GM10248 (cell line): Measurements from ENCODE around the gene ARL6IP1.
"Not testable (repeated sequence)": the region's sequence is repeated elsewhere in the genome, so short reads cannot be mapped to it uniquely, and the experiment has no call there.

Source experiments
- CTCF ChIA-PET: fragments of 300-600 bp; sonication (Branson Sonifier 250); formaldehyde crosslinking; extraction: SDS; loops from one replicate; lab custom pipeline; 2021; ENCODE audit warnings: antibody characterized with exemption; lab: Yijun Ruan, JAX
- POLR2A ChIA-PET: fragments of 350-650 bp; sonication (Branson Sonifier 250); formaldehyde crosslinking; extraction: SDS; loops from one replicate; lab custom pipeline; 2020; ENCODE audit warnings: antibody characterized with exemption; lab: Yijun Ruan, JAX
- DNase-seq: peaks from one replicate; pipeline ENCODE4 v3.0.0; 2012; ENCODE audit errors: extremely low spot score
- TF ChIP-seq, protein P1 (sequence below): IDR thresholded peaks from 2 replicates; pipeline ENCODE4 v1.5.1; 2012; ENCODE audit warnings: mild to moderate bottlenecking, low read depth; ENCODE audit errors: extremely low read depth, missing control alignments, control extremely low read depth

ARL6IP1 gene

GRCh38 chr16:18783430-18784341 is 17.7 kb downstream of the ARL6IP1 start:
- POLR2A ChIA-PET: interaction anchor here (0.6 to 1.1 kb wide), 2 partner anchors 18 to 151 kb away, joined by 3 to 5 read pairs; no protein-coding TSS in a partner anchor
- TF ChIP-seq, protein P1, sequence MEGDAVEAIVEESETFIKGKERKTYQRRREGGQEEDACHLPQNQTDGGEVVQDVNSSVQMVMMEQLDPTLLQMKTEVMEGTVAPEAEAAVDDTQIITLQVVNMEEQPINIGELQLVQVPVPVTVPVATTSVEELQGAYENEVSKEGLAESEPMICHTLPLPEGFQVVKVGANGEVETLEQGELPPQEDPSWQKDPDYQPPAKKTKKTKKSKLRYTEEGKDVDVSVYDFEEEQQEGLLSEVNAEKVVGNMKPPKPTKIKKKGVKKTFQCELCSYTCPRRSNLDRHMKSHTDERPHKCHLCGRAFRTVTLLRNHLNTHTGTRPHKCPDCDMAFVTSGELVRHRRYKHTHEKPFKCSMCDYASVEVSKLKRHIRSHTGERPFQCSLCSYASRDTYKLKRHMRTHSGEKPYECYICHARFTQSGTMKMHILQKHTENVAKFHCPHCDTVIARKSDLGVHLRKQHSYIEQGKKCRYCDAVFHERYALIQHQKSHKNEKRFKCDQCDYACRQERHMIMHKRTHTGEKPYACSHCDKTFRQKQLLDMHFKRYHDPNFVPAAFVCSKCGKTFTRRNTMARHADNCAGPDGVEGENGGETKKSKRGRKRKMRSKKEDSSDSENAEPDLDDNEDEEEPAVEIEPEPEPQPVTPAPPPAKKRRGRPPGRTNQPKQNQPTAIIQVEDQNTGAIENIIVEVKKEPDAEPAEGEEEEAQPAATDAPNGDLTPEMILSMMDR: no peak
- DNase-seq: no peak
- CTCF ChIA-PET: interaction anchor here (0.9 to 3.0 kb wide), 2 partner anchors 18 to 21 kb away, joined by 3 to 18 read pairs; partner anchors contain the start of gene ARL6IP1

DNA sequence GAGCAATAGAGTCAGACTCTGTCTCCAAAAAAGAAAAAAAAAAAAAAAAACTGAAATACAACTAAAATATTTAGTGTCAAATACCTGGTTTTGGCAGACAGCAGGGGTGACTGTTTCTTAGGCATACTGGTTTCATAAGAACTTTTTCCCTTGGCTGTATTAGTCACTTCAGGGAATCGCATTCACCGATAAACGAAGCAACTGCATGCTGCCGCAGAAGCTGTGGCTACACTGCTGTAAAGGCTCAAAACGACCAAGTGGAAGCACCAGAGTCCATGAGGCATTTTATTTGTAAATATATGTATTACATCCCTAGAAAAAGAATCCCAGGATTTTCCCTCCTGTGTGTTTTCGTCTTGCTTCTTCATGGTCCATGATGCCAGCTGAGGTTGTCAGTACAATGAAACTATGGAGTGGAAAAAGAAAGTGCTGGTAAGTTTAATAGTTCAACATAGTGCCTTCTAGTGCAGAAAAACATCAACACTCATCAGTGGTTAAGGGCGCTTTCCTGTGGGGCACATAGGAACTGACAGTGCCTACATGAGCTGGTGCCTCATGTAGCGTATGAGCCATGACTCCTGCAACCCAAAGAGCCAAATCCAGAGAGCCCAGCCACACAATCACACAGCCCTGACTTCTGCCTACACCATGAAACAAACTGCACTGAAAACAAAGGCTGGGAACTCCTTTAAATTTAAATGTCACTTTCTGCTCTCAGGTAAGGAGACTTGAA is 18.5 kb downstream of the ARL6IP1 start:
- TF ChIP-seq, protein P1: no peak
- ChIA-PET CTCF (interaction anchor here (0.9 to 3.0 kb wide), 2 partner anchors 19 to 21 kb away, joined by 3 to 18 read pairs; partner anchors contain the start of gene ARL6IP1), POLR2A (interaction anchor here (0.6 kb wide), 1 partner anchor 152 kb away, joined by 5 read pairs; no protein-coding TSS in a partner anchor)
- DNase-seq: no peak

- CTCF ChIA-PET: not testable (repeated sequence)
These were observed 20.1 kb downstream of the ARL6IP1 start for GRCh38 chr16:18781232-18781631.

GRCh38 chr16:18780460-18781026 is 20.8 kb downstream of the ARL6IP1 start:
- CTCF ChIA-PET, POLR2A ChIA-PET, DNase-seq: not testable (repeated sequence)

More at GRCh38 chr16:18781232-18781631, 20.1 kb downstream of the ARL6IP1 start:
- DNase-seq, POLR2A ChIA-PET: not testable (repeated sequence)

DNA sequence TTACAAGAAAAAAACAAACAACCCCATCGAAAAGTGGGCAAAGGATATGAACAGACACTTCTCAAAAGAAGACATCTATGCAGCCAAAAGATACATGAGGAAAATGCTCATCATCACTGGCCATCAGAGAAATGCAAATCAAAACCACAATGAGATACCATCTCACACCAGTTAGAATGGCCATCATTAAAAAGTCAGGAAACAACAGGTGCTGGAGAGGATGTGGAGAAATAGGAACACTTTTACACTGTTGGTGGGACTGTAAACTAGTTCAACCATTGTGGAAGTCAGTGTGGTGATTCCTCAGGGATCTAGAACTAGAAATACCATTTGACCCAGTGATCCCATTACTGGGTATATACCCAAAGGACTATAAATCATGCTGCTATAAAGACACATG is 23.7 kb downstream of the ARL6IP1 start:
- POLR2A ChIA-PET, CTCF ChIA-PET, DNase-seq: not testable (repeated sequence)

GRCh38 chr16:18776334-18776733 is 25.0 kb downstream of the ARL6IP1 start:
- CTCF ChIA-PET, POLR2A ChIA-PET, DNase-seq: not testable (repeated sequence)

DNA sequence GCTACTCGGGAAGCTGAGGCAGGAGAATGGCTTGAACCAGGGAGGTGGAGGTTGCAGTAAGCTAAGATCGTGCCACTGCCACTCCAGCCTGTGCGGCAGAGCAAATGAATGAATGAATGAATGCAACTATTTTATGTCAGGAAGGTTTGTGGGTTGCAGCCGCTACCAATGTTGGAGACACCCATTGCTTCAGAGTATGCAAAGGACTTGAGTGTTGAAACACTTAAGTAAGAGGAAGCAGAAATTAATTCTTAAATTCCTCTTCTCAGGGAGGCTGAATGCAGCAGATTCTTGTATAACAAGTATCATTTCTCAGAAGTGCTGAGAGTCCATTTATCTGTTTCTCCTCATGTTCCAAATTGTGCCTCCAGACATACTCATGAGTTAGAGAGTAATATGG is 26.7 kb downstream of the ARL6IP1 start:
- CTCF ChIA-PET, POLR2A ChIA-PET, DNase-seq: not testable (repeated sequence)

DNA sequence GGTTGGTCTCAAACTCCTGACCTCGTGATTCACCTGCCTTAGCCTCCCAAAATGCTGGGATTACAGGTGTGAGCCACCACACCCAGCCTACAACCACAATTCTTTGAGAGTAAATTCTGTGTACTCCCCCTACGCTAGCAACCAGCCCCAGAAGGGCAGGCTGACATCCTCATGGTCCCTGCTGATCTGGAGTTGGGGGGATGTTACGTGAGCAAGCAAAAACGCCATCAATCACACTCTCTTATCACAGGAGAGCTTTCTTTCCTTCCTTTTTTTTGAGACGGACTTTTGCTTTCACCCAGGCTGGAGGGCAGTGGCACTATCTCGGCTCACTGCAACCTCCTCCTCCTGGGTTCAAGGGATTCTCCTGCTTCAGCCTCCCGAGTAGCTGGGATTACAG is 29.2 kb downstream of the ARL6IP1 start:
- CTCF ChIA-PET: interaction anchor here (1.4 kb wide), 1 partner anchor 29 kb away, joined by 3 read pairs; the partner anchor contains the start of gene ARL6IP1
- DNase-seq, POLR2A ChIA-PET: not testable (repeated sequence)

- DNase-seq, POLR2A ChIA-PET, CTCF ChIA-PET: not testable (repeated sequence)
These were observed 30.9 kb downstream of the ARL6IP1 start for GRCh38 chr16:18770336-18770962.

DNA sequence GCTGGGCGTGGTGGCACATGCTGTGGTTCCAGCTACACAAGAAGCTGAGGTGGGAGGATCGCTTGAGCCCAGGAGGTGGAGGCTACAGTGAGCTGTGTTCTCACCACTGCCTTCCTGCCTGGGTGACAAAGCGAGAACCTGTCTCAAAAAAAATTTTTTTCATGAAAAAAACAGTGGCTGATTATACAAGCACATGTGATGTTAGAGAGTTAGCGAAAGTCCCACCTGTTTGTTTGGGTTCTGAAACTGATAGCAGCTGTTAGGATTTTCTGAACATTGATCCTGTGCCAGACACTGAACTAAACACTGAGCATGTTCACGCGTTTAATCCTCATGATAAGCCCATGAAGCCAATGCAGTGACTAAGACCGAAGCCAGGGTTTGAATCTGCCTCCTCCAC is 34.1 kb downstream of the ARL6IP1 start:
- ChIA-PET POLR2A (interaction anchor here (1.7 kb wide), 1 partner anchor 23 kb away, joined by 6 read pairs; the partner anchor contains the start of gene RPS15A), CTCF (interaction anchor here (2.3 kb wide), 1 partner anchor 34 kb away, joined by 6 read pairs; the partner anchor contains the start of gene ARL6IP1)
- DNase-seq: not testable (repeated sequence)

DNA sequence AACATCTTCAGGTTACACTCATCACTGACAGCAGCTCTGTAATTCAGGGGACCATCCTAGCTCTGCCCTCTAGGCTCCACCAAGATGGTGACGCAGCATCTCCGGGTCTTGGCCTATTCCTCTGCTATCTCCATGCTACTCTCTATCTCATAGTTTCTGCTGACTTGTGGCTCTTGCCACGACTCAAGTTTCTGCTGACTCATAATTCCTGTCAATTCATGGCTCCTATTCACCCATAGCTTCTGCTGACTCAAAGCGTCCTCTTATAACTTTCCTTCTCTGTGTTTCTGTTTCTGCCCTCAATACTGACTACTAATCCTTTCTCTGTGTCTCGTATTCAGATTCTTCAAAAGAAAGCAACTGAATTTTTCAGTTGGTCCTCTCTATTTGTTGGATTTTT is 38.6 kb downstream of the ARL6IP1 start:
- POLR2A ChIA-PET, DNase-seq, CTCF ChIA-PET: not testable (repeated sequence)
